ENCODE results near the gene CHDH. TPM values are rescaled to one million over a fixed set of nuclear protein-coding genes. Genes with fewer than 3 reads are reported as not detected.

CHDH gene
- total and polyA plus RNA-seq, 2 donors (not counting 3 experiments of a cell fraction or from before 2014, with no cell fraction given) = 0.04 to 0.06 TPM

GRCh38 chr3:53765753-53766152 lies 80.5 kb downstream of the CHDH start:
- dilution Hi-C loops (cut with MboI; ENCODE audit: extremely low pct_ligation_motif_present, low sequenced_read_pairs) = no loop called here

More at GRCh38 chr3:53765753-53766152, 80.5 kb downstream of the CHDH start:
- intact Hi-C loops (cut with micrococcal nuclease) = no loop called here
- BruUV-seq (replicated peaks) = no TSS peak
- Histone ChIP-seq H3K9me3 (replicated peaks; ENCODE audit: control insufficient read depth, insufficient read depth, low read length) (no peaks in the 10 kb centered on the region), H3K9ac (replicated peaks; ENCODE audit: extremely low read depth, insufficient read depth, low read length) (no peak overlapping the region), H3K4me3 (replicated peaks in 1 of 3; ENCODE audit: insufficient read depth in 1 of 3, low read depth in 1 of 3, low read length in 3 of 3) (no peak overlapping the region), H4K20me1 (replicated peaks; ENCODE audit: control insufficient read depth, extremely low read depth, insufficient read depth, low read length) (no peaks in the 10 kb centered on the region), H3K9me1 (replicated peaks; ENCODE audit: control insufficient read depth, extremely low read depth, insufficient read depth, low read length) (no peaks in the 10 kb centered on the region), H3K36me3 (ENCODE audit: control insufficient read depth in 2 of 2, extremely low read depth in 1 of 2, insufficient read depth in 2 of 2, low read length in 2 of 2) (no peaks in the 10 kb centered on the region), H3K27ac (ENCODE audit: insufficient read depth, low read depth, low read length) (no peak overlapping the region), H3K79me2 (ENCODE audit: control insufficient read depth, insufficient read depth, low read length) (no peaks in the 10 kb centered on the region), H3K4me1 (ENCODE audit: control insufficient read depth, extremely low read depth, insufficient read depth, low read length) (no peaks in the 10 kb centered on the region), H2AFZ (ENCODE audit: low read depth, low read length) (no peak overlapping the region), H3K4me2 (ENCODE audit: insufficient read depth, low read length) (no peak overlapping the region), H3K27me3 (ENCODE audit: control insufficient read depth in 2 of 2, insufficient read depth in 2 of 2, low read length in 2 of 2) (no peaks in the 10 kb centered on the region)
- CTCF ChIA-PET = no interaction called here
- DNase-seq (ENCODE audit: low read depth, low spot score) (no peak), FAIRE-seq (no peak)
- TF ChIP-seq EZH2 (IDR thresholded peaks at IDR 0.05; ENCODE audit: borderline replicate concordance, low read depth, low read length, severe bottlenecking) = no peak
- TF ChIP-seq POLR2A (IDR thresholded peaks at IDR 0.05; ENCODE audit: low read depth, low read length) = no peak
- no peak for TF ChIP-seq MYC (IDR thresholded peaks at IDR 0.05; ENCODE audit: low read depth, low read length)
- TF ChIP-seq MAX (IDR thresholded peaks at IDR 0.05; ENCODE audit: insufficient read depth, insufficient read length) = no peak
- no peak for TF ChIP-seq GATA2 (IDR thresholded peaks at IDR 0.05; ENCODE audit: insufficient read depth, insufficient read length, low read depth, low read length)
- no peak for TF ChIP-seq JUN (IDR thresholded peaks at IDR 0.05; ENCODE audit: borderline replicate concordance, insufficient read depth, insufficient read length, low read depth)
- TF ChIP-seq POLR2AphosphoS5 (IDR thresholded peaks at IDR 0.05; ENCODE audit: insufficient read depth, low read depth, low read length) = no peak
- TF ChIP-seq FOS (IDR thresholded peaks at IDR 0.05; ENCODE audit: borderline replicate concordance, insufficient read depth, low read length) = no peak
- TF ChIP-seq CTCF (IDR thresholded peaks at IDR 0.05; ENCODE audit: extremely low read depth in 1 of 2, insufficient read depth in 1 of 2, low read depth in 1 of 2, low read length in 2 of 2) = no peak
- POLR2A ChIA-PET = no interaction called here
